ENCODE results near the gene NCKAP5.

The NCKAP5 gene

DNA sequence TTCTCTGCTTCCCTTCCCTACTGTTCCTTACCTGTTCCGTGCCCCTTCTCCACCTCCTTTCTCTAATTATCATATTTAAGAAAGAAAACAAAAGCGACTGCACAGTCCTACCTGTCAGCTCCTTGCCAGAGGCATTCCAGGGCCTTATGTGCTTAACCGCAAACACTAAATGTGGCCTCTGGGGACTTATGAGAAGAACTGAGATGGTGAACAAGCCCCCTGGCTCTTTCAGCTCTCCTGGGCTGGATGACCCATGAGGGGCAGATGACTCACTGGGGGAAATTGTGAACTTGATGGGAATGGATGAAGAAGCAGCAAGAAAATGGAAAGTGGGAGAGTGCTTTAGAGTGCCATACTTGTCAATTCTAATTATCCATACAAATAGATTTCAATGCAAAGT is 792.0 kb downstream of the NCKAP5 start:
- Histone ChIP-seq H3K27me3 (replicated peaks; ENCODE audit: control insufficient read depth, insufficient read depth, low read length) (no peaks in the 10 kb centered on the region), H3K36me3 (ENCODE audit: control insufficient read depth, insufficient read depth, low read length) (no peaks in the 10 kb centered on the region), H3K4me3 (replicated peaks; ENCODE audit: low read depth, low read length) (no peak overlapping the region)
- no peak for DNase-seq (ENCODE audit: extremely low read depth, insufficient read length)
- TF ChIP-seq, protein P1, sequence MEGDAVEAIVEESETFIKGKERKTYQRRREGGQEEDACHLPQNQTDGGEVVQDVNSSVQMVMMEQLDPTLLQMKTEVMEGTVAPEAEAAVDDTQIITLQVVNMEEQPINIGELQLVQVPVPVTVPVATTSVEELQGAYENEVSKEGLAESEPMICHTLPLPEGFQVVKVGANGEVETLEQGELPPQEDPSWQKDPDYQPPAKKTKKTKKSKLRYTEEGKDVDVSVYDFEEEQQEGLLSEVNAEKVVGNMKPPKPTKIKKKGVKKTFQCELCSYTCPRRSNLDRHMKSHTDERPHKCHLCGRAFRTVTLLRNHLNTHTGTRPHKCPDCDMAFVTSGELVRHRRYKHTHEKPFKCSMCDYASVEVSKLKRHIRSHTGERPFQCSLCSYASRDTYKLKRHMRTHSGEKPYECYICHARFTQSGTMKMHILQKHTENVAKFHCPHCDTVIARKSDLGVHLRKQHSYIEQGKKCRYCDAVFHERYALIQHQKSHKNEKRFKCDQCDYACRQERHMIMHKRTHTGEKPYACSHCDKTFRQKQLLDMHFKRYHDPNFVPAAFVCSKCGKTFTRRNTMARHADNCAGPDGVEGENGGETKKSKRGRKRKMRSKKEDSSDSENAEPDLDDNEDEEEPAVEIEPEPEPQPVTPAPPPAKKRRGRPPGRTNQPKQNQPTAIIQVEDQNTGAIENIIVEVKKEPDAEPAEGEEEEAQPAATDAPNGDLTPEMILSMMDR (IDR thresholded peaks at IDR 0.05; ENCODE audit: insufficient read depth, low read length, poor library complexity, severe bottlenecking) = no peak

DNA sequence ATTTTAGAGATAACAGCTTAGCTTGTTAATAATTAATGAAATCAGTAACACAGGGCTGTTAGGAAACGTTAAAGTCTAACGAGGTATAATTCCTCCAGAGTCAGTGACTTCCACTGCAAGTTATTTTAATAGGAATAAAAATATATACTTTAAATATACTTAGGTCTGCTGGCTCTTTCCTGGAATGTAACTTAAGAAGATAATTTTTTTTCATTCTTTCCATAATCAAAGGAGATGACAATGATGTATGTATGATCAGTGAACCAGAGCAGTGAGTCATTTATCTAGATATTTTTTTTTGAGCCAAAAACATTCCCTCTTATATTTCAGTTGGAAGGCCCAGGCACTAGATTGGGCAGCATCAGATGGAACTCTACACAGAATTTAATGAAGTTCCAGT is 794.1 kb downstream of the NCKAP5 start:
- TF ChIP-seq, protein P1 (IDR thresholded peaks at IDR 0.05; ENCODE audit: insufficient read depth, low read length, poor library complexity, severe bottlenecking) = no peak
- no peak for DNase-seq (ENCODE audit: extremely low read depth, insufficient read length)
- H3K36me3 ChIP-seq (ENCODE audit: control insufficient read depth, insufficient read depth, low read length) = no peaks in the 10 kb centered on the region
- H3K27me3 ChIP-seq (replicated peaks; ENCODE audit: control insufficient read depth, insufficient read depth, low read length) = no peaks in the 10 kb centered on the region
- no peak overlapping the region for H3K4me3 ChIP-seq (replicated peaks; ENCODE audit: low read depth, low read length)

DNA sequence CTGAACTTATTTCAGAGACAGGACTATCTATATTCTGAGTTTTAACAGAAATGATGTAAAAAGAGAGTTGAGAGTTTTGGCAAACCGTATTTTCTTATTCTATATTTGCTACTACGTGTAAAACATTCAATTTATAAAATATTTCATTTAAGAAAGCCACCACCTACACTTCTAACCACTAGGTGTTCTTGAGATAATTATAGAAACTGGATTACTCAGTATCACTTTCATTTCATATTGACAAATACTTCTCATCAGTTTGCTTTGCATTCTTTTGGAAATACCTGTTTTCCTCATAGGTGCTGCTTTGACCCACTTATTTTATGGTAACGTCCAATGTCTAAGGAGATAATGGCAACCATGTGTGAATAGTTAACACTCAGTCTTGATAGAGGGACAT is 794.9 kb downstream of the NCKAP5 start:
- no peaks in the 10 kb centered on the region for H3K27me3 ChIP-seq (replicated peaks; ENCODE audit: control insufficient read depth, insufficient read depth, low read length)
- no peak overlapping the region for H3K4me3 ChIP-seq (replicated peaks; ENCODE audit: low read depth, low read length)
- TF ChIP-seq, protein P1 (IDR thresholded peaks at IDR 0.05; ENCODE audit: insufficient read depth, low read length, poor library complexity, severe bottlenecking) = no peak
- no peak for DNase-seq (ENCODE audit: extremely low read depth, insufficient read length)
- no peaks in the 10 kb centered on the region for H3K36me3 ChIP-seq (ENCODE audit: control insufficient read depth, insufficient read depth, low read length)

DNA sequence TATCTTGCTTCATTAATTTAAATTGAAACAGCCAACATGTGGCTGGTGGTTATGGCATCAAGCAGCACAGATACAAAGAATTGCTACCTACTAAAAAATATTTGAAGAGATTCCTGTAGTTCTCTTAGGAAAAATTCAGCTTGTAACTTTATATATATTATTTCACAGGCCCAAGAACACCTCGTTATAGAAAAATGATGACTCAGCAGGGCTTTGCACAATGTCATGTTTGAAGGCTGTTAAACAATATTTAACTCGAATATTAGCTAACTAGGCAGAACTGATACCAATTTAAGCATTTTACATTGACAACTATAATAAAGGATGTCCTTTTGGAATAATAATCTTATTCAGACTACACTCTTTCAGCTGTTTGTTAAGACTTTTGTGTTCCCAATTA is 795.9 kb downstream of the NCKAP5 start:
- TF ChIP-seq, protein P1 (IDR thresholded peaks at IDR 0.05; ENCODE audit: insufficient read depth, low read length, poor library complexity, severe bottlenecking) = no peak
- no peaks in the 10 kb centered on the region for H3K36me3 ChIP-seq (ENCODE audit: control insufficient read depth, insufficient read depth, low read length)
- no peak for DNase-seq (ENCODE audit: extremely low read depth, insufficient read length)
- no peaks in the 10 kb centered on the region for H3K27me3 ChIP-seq (replicated peaks; ENCODE audit: control insufficient read depth, insufficient read depth, low read length)
- no peak overlapping the region for H3K4me3 ChIP-seq (replicated peaks; ENCODE audit: low read depth, low read length)

DNA sequence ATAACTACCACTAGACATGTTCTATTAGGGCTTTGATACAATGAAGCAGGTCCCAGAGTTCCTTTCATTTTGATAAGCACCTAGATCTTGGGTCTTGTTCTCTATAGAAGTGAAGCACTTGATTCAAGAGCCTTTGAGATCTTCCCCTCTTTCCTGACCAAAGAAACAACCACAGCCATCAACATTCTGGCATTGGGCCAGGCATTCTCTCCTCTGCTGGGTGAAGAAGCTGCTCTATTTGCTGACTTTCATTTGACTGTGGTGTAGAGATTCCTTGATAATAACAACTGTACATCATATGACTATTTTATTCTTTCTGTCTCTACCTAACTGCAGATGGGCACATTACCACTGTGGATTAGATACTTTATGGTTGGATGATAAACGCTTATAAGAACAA is 801.7 kb downstream of the NCKAP5 start:
- Histone ChIP-seq H3K36me3 (ENCODE audit: control insufficient read depth, insufficient read depth, low read length) (no peaks in the 10 kb centered on the region), H3K27me3 (replicated peaks; ENCODE audit: control insufficient read depth, insufficient read depth, low read length) (no peaks in the 10 kb centered on the region), H3K4me3 (replicated peaks; ENCODE audit: low read depth, low read length) (no peak overlapping the region)
- TF ChIP-seq, protein P1 (IDR thresholded peaks at IDR 0.05; ENCODE audit: insufficient read depth, low read length, poor library complexity, severe bottlenecking) = no peak
- DNase-seq (ENCODE audit: extremely low read depth, insufficient read length) = no peak

DNA sequence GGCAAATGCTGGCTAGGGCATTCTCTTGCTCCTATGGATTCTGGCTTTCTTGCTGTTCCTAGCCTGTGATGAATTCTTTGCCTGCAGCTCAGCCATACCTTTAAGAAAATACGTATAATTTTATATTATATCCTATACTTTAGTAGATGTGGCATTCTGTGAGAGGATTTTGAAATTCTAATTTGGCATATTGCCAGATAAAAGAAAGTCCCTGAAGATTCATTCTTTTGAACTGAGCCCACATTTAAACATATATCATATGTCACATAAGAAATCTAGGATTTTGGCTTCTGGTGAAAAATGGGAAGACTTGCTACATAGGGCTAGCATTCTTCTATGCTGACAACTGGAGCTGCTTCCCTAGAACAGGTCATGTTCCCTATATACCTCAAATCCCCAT is 806.8 kb downstream of the NCKAP5 start:
- TF ChIP-seq, protein P1 (IDR thresholded peaks at IDR 0.05; ENCODE audit: insufficient read depth, low read length, poor library complexity, severe bottlenecking) = no peak
- Histone ChIP-seq H3K27me3 (replicated peaks; ENCODE audit: control insufficient read depth, insufficient read depth, low read length) (no peaks in the 10 kb centered on the region), H3K4me3 (replicated peaks; ENCODE audit: low read depth, low read length) (no peak overlapping the region), H3K36me3 (ENCODE audit: control insufficient read depth, insufficient read depth, low read length) (no peaks in the 10 kb centered on the region)
- no peak for DNase-seq (ENCODE audit: extremely low read depth, insufficient read length)

All from GM06990 (cell line).